ENCODE measurements around the gene SH2D2A.
A peak's percentile ranks its signal among the peaks of the same experiment; 100 is the strongest.

The SH2D2A gene

DNA sequence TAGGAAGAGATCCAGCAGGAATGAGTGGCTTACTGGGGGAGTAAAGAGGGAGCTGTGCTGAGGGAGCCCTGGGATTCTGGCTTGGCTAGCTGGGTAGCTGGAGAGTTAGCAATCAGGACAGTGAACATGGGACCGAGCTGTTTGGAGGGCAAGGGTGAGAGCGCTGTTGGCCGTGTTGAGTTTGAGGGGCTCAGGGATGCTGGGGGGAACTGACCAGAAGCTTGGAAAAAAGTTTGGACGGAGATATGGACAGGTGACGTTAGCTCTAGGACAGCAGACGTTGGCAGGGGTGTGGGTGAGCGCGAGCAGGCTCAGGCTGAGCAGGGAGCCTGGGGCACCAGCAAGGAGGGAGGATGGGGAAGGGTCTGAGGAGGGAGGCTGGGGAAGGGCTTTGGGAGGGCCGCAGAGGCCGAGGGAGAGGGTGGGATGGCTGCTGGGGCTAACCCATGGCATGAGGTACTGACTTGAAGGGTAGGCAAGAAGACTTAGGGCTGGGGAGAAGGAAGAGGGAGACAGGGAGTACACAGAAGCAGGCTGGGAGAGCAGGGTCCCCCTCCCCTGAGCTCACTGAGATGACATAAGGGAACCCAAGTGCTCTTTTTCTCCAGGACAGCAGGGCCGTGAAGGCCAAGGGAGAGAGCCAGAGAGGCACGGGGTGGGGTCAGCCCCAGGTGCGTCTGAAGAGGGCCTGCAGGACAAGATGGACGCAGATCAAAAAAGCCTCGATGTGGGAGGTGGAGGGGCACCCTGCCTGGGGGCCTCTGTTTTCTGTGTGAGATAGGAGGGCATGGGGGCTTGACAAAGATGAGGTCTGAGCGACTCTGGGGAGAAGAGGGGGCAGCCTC, 8.2 kb downstream of the SH2D2A start:
- intact Hi-C loops (cut with DNase I): no loop called here
- peak in 1 of 42 donors; percentile 5 for DNase-seq

DNA sequence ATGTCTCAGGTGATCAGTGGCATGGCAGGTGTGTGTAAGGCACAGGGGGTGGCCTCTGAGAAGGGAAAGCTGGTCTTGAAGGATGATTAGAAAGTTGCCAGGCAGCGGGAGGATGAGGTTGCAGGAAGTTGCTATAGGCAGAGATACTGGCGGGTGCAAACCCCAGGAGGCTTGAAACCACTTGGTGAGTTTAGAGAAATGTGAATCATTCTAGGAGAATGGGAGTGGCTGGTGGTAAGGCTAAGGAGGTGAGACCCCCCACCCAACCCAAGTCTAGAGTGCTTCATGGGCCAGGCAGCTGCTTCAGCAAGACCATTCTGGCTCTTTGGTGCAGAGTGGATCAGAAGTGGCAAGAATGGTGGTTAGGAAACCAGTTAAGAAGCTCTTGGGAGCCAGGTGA, 9.0 kb downstream of the SH2D2A start:
- DNase-seq: peak in 1 of 42 donors; percentile 7
- intact Hi-C loops (cut with DNase I): no loop called here

DNA sequence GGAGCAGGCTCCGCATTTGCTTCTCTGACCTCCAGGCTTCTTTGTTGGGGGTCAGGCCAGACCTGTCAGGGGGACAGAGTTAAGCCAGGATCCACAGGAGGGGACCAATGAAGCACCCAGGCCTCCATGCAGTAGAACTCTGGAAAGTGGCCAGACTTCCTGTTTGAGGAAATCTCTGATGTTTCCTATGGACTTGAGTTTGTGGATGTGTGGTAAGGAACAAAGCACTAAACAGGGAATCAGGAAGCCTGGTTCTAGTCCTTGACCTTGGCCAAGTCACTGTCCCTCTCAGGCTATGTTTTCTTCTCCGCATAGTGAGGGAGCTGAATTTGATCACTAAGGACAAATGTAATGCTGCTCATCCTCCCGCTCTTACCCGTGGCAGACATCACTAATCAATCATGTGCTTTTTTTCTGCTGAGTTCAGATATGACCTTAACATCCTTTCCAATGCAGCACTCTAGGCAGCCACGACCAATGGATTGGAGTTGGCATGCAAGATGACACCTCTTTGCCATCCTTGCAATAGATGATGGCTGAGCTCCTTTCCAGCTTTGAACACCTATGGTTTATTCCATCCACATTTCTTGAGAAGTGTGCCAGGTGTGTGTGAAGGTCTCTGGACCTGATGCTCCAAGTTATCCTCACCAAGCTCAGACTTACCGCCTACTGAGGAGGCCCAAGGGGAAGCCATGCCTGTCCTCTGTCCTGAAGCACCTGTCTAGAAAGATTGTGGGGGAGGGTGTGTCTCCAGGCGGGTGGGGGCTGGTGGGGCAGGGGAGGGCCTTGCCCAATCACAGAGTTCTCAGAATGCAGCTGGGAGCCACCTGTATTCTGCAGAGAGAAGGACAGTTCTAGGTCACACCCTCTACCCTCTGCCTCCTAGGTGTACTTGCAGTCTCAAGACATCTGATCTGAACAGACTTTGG, 9.9 kb downstream of the SH2D2A start:
- DNase-seq: peak in 1 of 42 donors; percentile 19
- intact Hi-C loops (cut with DNase I): no loop called here

DNA sequence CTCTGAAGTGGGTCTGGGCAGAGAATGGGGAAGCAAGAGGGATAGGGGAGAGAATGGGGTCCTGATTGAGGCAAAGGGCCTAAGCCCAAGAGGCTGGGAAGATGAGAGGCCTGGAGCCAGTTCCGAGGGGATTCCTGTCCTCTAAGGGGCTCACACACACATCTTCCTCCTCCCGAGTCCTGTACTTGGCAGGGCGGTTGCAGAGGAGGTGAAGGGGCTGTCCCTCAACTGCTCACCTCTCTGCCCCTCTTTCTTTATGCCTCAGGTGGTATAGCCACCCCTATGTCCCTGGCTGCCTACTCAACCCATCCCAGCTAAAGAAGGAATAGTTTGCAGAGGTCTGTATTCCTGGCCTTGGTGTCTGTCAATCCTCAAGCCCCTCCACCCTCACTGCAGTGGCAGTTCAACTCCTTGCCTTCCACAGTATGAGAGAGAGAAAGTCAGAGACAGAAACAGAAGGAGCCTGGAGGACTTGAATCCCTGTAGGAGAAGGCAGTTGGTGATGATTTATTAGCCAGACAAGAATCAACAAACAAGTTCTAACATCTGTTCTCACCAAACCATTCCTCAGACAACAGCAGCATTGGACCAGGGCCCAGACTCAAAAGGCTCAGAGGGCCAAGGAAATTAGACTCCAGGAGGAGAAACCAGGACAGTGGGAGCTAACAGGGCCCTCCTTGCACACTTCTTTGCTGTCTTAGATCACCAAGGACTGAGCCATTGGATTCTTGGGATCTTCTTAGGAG, 10.7 kb downstream of the SH2D2A start:
- intact Hi-C loops (cut with DNase I): no loop called here
- peak in 2 of 42 donors; percentile 9 to 24 for DNase-seq

DNA sequence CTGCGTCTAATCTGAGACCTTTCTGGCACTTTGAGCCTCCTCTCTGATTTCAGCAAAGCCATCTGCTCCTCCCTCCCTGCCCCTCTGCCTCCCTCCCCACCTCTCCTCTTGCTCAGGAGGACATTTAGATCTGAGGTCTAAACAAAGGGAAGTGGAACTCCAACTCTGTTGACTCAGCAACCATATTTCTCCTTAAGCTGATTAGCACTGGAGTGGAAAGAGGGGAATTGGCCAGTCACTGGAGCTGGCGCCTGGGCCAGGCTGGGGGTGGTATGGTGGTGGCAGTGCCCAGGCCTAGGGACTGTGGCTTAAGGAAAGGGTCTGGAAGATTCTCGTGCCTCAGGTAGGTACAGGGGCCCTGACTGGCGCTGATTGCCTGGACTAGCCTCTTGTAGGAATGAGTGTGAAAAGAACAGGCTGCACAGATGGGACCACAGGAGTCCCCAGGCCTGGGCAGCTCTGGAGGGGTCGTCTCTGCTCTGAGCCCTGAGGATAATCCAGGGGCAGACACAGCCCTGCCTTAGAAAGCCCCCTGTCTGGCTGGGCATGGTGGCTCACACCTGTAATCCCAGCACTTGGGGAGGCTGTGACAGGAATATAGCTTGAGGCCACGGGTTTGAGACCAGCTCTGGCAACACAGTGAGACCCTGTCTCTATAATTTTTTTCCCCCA, 11.9 kb downstream of the SH2D2A start:
- DNase-seq: peak in 27 of 42 donors; percentile 10 to 73 (median 28)
- intact Hi-C loops (cut with DNase I): no loop called here

DNA sequence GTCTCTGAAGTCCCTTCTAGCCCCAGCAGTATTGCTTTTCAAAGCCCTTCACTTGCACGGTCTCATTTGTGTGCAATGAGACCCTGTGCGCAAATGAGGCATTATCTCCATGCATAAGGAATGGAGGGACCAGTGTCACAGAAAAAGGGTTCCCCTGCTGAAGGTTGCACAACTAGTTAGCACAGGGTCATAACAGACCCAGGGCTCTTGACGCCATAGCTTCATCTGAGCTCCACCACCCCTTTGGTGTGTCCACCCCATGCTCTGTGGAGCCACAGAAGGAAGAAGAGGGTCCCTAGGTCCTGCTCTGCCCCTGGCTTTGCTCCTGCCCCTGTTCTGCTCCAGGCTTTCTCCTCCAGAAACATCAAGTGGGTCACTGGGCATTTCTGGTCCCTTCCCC, 12.6 kb downstream of the SH2D2A start:
- DNase-seq: no peak
- intact Hi-C loops (cut with DNase I): no loop called here

DNA sequence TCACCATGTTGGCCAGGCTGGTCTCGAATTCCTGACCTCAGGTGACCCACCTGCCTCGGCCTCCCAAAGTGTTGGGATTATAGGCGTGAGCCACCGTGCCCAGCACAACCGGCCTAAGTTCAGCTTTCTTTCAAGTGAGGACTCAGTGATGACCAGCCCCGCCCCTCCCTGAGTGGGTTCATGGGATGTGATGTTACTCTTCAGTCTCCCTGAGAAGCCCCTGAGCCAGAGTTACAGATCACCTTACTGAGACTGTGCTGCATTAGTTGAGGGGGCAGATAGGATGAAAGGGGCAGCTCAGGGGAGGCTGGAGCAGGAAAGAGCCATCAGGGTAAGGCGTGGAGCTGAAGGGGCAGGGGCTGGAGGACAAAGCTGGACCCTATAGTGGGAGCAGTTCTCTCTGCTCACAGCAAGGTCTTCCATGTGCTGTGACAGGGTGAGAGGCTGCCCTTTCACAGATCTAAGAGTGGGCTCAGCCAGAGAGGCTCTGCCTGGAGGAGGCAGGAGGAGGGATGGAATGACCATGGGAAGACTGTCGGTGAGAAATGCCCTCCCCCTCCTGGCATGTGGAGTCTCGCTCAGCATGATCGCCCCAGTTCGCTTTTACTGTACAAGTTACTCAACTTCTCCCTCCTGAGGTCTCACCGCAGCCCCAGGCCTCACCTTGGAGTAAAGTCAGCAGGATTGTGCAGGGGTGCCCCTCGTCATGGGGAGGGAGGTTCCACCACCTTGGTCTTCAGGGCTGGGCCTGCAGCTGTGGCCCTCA, 13.4 kb downstream of the SH2D2A start:
- DNase-seq: peak in 2 of 42 donors; percentile 1 to 21
- intact Hi-C loops (cut with DNase I): no loop called here

DNA sequence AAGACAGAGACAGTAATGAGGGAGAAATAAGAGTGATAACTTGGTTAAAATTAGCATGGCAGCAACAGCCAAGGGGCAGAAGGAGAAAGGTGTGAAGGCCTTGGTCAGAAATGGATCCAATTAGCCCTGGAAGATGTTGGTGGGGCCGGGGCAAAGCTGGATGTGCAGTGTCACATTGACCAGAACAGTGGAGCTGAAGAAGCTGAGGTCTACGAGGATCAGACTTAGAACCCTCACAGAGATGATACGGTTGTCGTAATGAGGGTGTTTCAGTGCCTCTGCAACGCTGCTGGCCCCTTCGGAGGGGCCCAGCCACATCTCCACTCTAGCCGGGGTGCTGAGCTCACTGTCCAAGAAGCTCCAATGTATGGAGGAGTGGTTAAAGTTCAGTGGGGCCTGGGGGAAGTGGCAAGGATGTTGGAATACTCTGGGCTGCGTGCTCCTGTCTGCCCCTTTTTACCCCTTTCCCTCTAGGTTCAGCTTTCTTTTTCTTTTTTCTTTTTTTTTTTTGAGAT, 14.2 kb downstream of the SH2D2A start:
- peak in 2 of 42 donors; percentile 6 to 15 for DNase-seq
- intact Hi-C loops (cut with DNase I): no loop called here

DNA sequence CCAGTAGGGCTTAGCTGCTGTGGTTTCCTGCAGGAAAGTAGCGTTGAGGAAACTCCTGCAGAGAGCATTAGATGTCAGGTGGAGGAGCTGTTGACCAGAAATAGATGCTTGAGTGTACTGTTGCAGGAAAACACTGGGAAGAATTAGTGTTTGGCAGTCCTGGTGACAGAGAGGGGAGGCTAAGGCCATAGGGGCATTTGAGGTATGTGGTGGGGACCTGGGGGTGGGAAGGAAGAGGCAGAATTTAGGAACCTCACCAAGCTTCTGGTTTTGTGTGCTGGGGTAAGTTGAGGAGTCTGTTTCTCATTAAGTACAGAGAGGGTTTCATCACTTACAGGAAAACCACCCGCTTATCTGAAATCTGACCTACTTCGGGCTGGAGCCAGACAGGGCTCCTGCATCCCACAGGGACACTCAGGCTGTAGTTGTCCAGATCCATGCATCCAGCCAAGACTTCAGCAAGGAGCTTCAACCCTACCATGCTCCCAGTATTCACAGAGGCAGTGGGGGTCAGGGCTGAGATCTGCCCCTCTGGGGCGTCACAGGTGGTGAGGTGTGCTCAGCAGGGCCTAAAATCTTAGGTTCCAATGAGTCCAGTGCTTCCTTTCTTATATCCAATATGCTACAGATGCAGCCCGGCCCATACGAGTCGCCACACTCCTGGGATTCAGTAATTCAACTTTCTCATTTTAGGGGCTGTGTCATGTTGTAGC, 15.1 kb downstream of the SH2D2A start:
- peak in 3 of 42 donors; percentile 2 to 13 (median 3) for DNase-seq
- intact Hi-C loops (cut with DNase I): no loop called here

DNA sequence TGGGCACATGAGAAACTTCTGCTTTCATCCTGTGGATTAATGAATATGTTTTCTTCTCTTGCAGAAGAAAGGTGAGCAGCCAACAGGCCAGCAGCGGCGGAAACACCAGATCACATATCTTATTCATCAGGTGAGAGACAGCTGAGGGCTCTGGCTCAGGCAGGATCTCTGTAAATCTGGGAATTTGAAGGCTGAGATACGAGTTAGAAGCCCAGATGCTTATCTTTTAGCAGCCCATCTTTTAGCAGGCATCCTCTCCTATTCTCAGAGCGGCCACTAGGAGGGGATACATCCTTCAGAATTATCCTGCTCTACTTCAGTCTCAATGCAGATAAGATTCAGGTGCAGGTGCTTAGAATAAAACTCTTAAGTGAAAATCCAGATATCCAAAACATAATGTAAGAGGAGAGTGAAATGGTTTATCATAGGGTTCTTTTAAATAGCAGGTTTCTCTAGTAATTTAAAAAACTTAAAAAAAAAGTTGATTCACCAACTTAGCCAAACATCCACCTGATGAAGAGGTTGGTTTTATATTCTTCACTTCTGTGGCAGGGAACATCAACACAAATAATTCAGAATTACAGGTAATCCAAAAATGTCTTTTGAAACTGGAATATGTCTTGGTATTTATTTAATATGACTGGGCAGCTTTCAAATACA, 19.3 kb downstream of the SH2D2A start:
- DNase-seq: peak in 37 of 42 donors; percentile 25 to 84 (median 59)
- intact Hi-C loops (cut with DNase I): loop anchor here (10.0 kb wide), 1 partner anchor 67 kb away; the partner anchor contains the start of gene NTRK1

DNA sequence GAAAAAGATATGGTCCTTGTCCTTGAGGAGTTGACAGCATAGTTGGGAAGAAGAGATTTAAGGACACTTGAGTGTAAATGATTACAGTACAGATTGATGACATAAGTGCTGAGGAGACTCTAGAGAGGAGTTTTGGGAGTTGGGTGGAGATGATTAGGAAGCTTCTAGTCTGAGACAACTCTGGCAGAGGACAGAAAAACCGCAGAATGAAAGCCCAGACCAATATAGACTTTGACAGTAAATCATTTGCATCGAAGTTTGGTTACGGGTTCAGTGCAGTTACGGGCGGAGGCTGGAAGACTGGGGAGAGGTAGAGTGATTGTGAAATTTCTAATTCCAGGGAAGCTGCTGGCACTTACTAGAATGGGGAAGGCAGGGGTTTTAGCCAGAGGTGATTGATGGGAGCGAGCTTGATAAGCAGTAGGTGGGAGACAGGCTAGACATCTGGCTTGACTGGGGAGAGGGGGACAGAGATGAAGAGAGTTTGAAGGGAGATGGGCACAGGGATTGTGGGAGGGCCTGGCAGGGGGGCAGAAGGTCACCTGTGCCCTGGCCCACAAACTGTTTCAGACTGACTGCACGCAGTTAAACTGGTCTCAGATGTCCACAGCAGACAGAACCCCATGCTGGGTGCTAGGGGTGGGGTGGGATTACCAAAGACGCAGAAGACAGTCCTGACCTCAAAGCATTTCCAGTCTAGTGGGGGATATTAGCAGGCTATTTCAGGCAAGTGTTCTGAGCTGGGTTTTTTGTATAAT, 20.1 kb downstream of the SH2D2A start:
- intact Hi-C loops (cut with DNase I): loop anchor here (10.0 kb wide), 1 partner anchor 68 kb away; the partner anchor contains the start of gene NTRK1
- peak in 2 of 42 donors; percentile 3 to 27 for DNase-seq

DNA sequence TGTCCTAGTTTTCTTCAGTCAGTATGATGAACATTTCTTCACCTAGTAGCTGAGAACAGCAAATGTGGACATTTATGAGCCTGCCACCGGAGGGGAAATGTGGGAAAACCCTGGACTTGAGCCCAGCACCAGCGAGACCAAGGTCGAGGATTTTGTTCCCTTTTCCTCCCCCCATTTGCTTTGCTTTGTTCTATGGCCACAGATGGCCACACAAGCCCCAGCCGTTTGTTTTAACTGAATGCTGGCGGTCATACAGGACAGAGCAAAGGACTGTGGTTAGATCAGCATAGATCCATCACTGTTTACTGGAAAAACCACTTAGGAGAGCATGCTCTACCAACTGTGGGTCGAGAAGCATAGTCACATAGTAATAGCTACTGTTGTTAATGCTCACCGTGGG, 20.9 kb downstream of the SH2D2A start:
- peak in 40 of 42 donors; percentile 23 to 85 (median 62) for DNase-seq
- intact Hi-C loops (cut with DNase I): loop anchor here (10.0 kb wide), 1 partner anchor 69 kb away; the partner anchor contains the start of gene NTRK1

DNA sequence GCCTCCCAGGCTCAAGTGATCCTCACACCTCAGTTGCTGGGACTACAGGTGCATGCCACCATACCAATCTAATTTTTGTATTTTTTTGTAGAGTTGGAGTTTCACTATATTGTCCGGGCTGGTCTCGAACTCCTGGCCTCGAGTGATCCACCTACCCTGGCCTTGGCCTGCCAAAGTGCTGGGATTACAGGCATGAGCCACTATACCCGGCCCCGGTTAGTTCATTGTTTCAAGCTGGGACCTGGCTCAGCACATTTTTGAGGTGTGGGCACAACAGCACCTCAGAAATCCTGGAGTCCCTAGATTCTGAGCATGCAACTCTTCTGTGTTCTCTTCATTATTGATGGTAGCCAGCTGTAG, 21.3 kb downstream of the SH2D2A start:
- peak in 4 of 42 donors; percentile 10 to 37 (median 22) for DNase-seq
- intact Hi-C loops (cut with DNase I): loop anchor here (10.0 kb wide), 1 partner anchor 69 kb away; the partner anchor contains the start of gene NTRK1

DNA sequence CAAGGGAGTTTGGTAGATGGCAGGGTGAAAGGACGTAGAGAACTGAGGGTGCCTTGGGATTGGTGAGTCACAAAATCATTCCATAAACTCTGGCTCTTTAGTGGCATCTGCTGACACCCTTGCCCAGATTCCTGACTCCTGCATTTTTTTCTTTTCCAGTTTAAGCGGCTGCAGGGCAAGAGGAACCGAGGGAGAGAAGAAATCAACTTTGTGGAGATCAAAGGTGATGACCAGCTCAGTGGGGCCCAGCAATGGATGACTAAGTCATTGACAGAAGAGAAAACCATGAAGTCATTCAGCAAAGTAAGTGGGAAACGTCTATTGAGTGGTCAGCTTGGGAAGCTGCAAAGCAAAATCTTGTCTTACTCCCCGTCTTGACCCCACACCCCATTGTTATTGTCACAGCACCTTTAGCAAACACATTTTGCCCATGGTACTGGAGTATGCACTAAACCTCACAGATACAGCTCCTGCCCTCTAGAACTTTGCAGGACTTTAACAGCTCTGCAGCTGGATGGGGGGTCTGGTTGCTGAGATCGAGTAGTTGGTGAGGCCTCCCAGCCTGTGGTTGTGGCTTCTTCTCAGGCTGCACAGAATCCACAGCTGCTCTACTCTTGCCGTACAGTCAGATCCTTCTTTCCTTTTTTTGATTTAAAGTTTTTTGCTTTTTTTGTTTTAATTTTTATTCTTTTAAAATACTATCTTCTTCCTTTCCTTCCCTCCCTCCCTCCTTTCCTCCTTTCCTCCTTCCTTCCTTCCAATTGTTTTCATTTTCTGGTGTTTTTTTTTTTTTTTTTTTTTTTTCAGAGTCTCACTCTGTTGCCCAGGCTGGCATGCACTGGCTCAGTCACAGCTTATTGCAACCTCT, 21.9 kb downstream of the SH2D2A start:
- intact Hi-C loops (cut with DNase I): loop anchor here (10.0 kb wide), 1 partner anchor 70 kb away; the partner anchor contains the start of gene NTRK1
- DNase-seq: peak in 1 of 42 donors; percentile 11
